H9 (cell line): Measurements from ENCODE around the gene MATN4. TPM values are rescaled to one million over a fixed set of nuclear protein-coding genes. Genes with fewer than 3 reads are reported as not detected.

Experiments used
- DNase-seq: peaks from one replicate; pipeline ENCODE4 v3.0.0-alpha.2; 2017
- H2AFZ ChIP-seq: one replicate; pipeline ENCODE4 v1.6.1; 2013; ENCODE audit warnings: mild to moderate bottlenecking, low read length, control low read depth, moderate library complexity
- H2AK5ac ChIP-seq: 2 replicates; pipeline ENCODE4 v1.6.1; 2013; ENCODE audit warnings: low read length, control low read depth, mixed read lengths; ENCODE audit not compliant: insufficient read length
- H2BK120ac ChIP-seq: one replicate; pipeline ENCODE4 v1.6.1; 2013; ENCODE audit warnings: low read depth, mild to moderate bottlenecking, low read length, control low read depth, inconsistent platforms; ENCODE audit not compliant: poor library complexity, severe bottlenecking
- H2BK12ac ChIP-seq: 2 replicates; pipeline ENCODE4 v1.6.1; 2013; ENCODE audit warnings: low read length, control low read depth, mixed read lengths, low read depth; ENCODE audit not compliant: insufficient read length
- H2BK15ac ChIP-seq: 2 replicates; pipeline ENCODE4 v1.6.1; 2013; ENCODE audit warnings: low read depth, low read length, control low read depth
- H2BK20ac ChIP-seq: one replicate; pipeline ENCODE4 v1.6.1; 2013; ENCODE audit warnings: low read depth, mild to moderate bottlenecking, low read length, control low read depth, inconsistent platforms; ENCODE audit not compliant: poor library complexity, severe bottlenecking
- H2BK5ac ChIP-seq: 2 replicates; pipeline ENCODE4 v1.6.1; 2013; ENCODE audit warnings: low read length, control low read depth, mixed read lengths; ENCODE audit not compliant: insufficient read length
- H3K14ac ChIP-seq: 2 replicates; pipeline ENCODE4 v1.6.1; 2013; ENCODE audit warnings: low read length, control low read depth; ENCODE audit not compliant: insufficient read depth
- H3K18ac ChIP-seq: 2 replicates; pipeline ENCODE4 v1.6.1; 2013; ENCODE audit warnings: low read depth, mild to moderate bottlenecking, mixed read lengths, low read length, control low read depth; ENCODE audit not compliant: insufficient read length
- H3K23ac ChIP-seq: 2 replicates; pipeline ENCODE4 v1.6.1; 2013; ENCODE audit warnings: low read length, control low read depth, mixed read lengths, low read depth; ENCODE audit not compliant: insufficient read length
- H3K23me2 ChIP-seq: 2 replicates; pipeline ENCODE4 v1.6.1; 2013; ENCODE audit warnings: low read depth, mild to moderate bottlenecking, mixed read lengths, low read length, control low read depth; ENCODE audit not compliant: insufficient read length, poor library complexity, severe bottlenecking
- H3K27ac ChIP-seq: 2 replicates; pipeline ENCODE4 v1.5.1; 2013; ENCODE audit warnings: low read length, control low read depth, mixed read lengths, low read depth; ENCODE audit not compliant: insufficient read length
- H3K27me3 ChIP-seq: 2 replicates; pipeline ENCODE4 v1.6.1; 2013; ENCODE audit warnings: low read length, control low read depth, inconsistent platforms; ENCODE audit not compliant: insufficient read depth
- H3K4ac ChIP-seq: 2 replicates; pipeline ENCODE4 v1.6.1; 2013; ENCODE audit warnings: low read depth, mild to moderate bottlenecking, control low read depth, inconsistent platforms, low read length, moderate library complexity
- H3K4me1 ChIP-seq: 2 replicates; pipeline ENCODE4 v1.6.1; 2013; ENCODE audit warnings: low read length, control low read depth, inconsistent platforms; ENCODE audit not compliant: insufficient read depth
- H3K4me2 ChIP-seq: 2 replicates; pipeline ENCODE4 v1.6.1; 2013; ENCODE audit warnings: low read length, control low read depth, mixed read lengths; ENCODE audit not compliant: insufficient read length, insufficient read depth
- H3K56ac ChIP-seq: 2 replicates; pipeline ENCODE4 v1.6.1; 2013; ENCODE audit warnings: low read depth, mild to moderate bottlenecking, mixed read lengths, low read length, control low read depth; ENCODE audit not compliant: insufficient read length
- H3K79me1 ChIP-seq: 2 replicates; pipeline ENCODE4 v1.6.1; 2013; ENCODE audit warnings: low read depth, mild to moderate bottlenecking, moderate library complexity, low read length, control low read depth, inconsistent platforms; ENCODE audit not compliant: insufficient read depth, poor library complexity, severe bottlenecking
- H3K79me2 ChIP-seq: 2 replicates; pipeline ENCODE4 v1.6.1; 2013; ENCODE audit warnings: low read length, control low read depth, inconsistent platforms; ENCODE audit not compliant: insufficient read depth
- H3K9ac ChIP-seq: 2 replicates; pipeline ENCODE4 v1.6.1; 2013; ENCODE audit warnings: low read length, control low read depth, mixed read lengths; ENCODE audit not compliant: insufficient read length; ENCODE audit errors: extremely low read depth
- H3K9me3 ChIP-seq: one replicate; pipeline ENCODE4 v1.6.1; 2013; ENCODE audit warnings: low read depth, low read length, inconsistent platforms; ENCODE audit not compliant: control insufficient read depth
- H3T11ph ChIP-seq: one replicate; pipeline ENCODE4 v1.6.1; 2013; ENCODE audit warnings: mild to moderate bottlenecking, low read length, control low read depth, inconsistent platforms
- H4K20me1 ChIP-seq: one replicate; pipeline ENCODE4 v1.6.1; 2013; ENCODE audit not compliant: control insufficient read depth, insufficient read length, insufficient read depth
- H4K5ac ChIP-seq: 2 replicates; pipeline ENCODE4 v1.6.1; 2013; ENCODE audit warnings: low read depth, mild to moderate bottlenecking, mixed read lengths, low read length, control low read depth; ENCODE audit not compliant: insufficient read length
- H4K8ac ChIP-seq: replicated peaks from 2 replicates; pipeline ENCODE4 v1.6.1; 2013; ENCODE audit warnings: low read length, control low read depth, mixed read lengths, low read depth; ENCODE audit not compliant: insufficient read length
- H4K91ac ChIP-seq: 2 replicates; pipeline ENCODE4 v1.6.1; 2013; ENCODE audit warnings: low read depth, mild to moderate bottlenecking, moderate library complexity, mixed read lengths, low read length, control low read depth; ENCODE audit not compliant: insufficient read length
- H3K27ac Mint-ChIP-seq, 3 experiments: 2 replicates in 2 of 3; 3 replicates in 1 of 3; pipeline ENCODE4 v1.8.0; 2020 to 2021; ENCODE audit warnings: mixed read lengths in 3 of 3, mild to moderate bottlenecking in 1 of 3, moderate library complexity in 1 of 3
- H3K27me3 Mint-ChIP-seq: 2 replicates; pipeline ENCODE4 v1.8.0; 2021; ENCODE audit warnings: low read depth, mild to moderate bottlenecking, moderate library complexity, mixed read lengths
- H3K36me3 Mint-ChIP-seq, 3 experiments: 2 replicates in 2 of 3; 3 replicates in 1 of 3; pipeline ENCODE4 v1.8.0; 2020 to 2021; ENCODE audit warnings: low read depth in 3 of 3, mixed read lengths in 3 of 3; ENCODE audit not compliant: insufficient read depth in 1 of 3
- H3K4me1 Mint-ChIP-seq, 2 experiments: 2 replicates each; pipeline ENCODE4 v1.8.0; 2020; ENCODE audit warnings: mixed read lengths in 2 of 2
- H3K4me3 Mint-ChIP-seq, 2 experiments: 2 replicates in 1 of 2; 3 replicates in 1 of 2; pipeline ENCODE4 v1.8.0; 2020 to 2021; ENCODE audit warnings: mild to moderate bottlenecking in 2 of 2, mixed read lengths in 2 of 2, moderate library complexity in 1 of 2
- H3K9me3 Mint-ChIP-seq, 2 experiments: 2 replicates in 1 of 2; 3 replicates in 1 of 2; pipeline ENCODE4 v1.8.0; 2020; ENCODE audit warnings: mild to moderate bottlenecking in 2 of 2, mixed read lengths in 2 of 2, moderate library complexity in 1 of 2
- CTCF ChIP-seq: fragments of 200-600 bp; sonication (generic); conservative IDR thresholded peaks from 3 replicates; pipeline ENCODE4 v1.8.0; 2021; ENCODE audit warnings: antibody characterized with exemption, mild to moderate bottlenecking
- WGBS: extraction: QIAGEN DNeasy Blood & Tissue Kit; methylation state at CpG from one replicate; pipeline ENCODE4 v1.1.7; 2013; ENCODE audit warnings: missing lambda C conversion rate, low lambda C conversion rate, mixed read lengths; ENCODE audit not compliant: insufficient read length; ENCODE audit errors: extremely low coverage; 5-methylcytosine and 5-hydroxymethylcytosine counted together
- total RNA-seq: library from RNA; stranded (reverse); gene quantifications from 2 replicates; pipeline ENCODE4 v1.2.1, GENCODE V29; 2021

MATN4 gene
- total RNA-seq, 1 experiment from 2014 or later = 0.11 TPM

- H2BK15ac ChIP-seq = no peak overlapping the region
These were observed 47.3 kb upstream of the MATN4 start for GRCh38 chr20:45355209-45356084.

More at GRCh38 chr20:45355209-45356084, 47.3 kb upstream of the MATN4 start:
- WGBS = no CpG with 5 or more reads among the region's 5 CpGs
- no peaks in the 10 kb centered on the region for H3K79me1 ChIP-seq
- Mint-ChIP-seq H3K36me3 (no peaks in the 10 kb centered on the region), H3K27me3 (no peaks in the 10 kb centered on the region), H3K4me3 (no peak overlapping the region), H3K27ac (0 out of 7 replicates have a peak overlapping the region, but pooled peaks of 1 of the 3 experiments have one; percentile 35), H3K4me1 (peaks cover 41 to 49% of the 10 kb centered on the region in 2 experiments), H3K9me3 (no peaks in the 10 kb centered on the region)
- no peaks in the 10 kb centered on the region for H3K79me2 ChIP-seq
- H3K4ac ChIP-seq = no peak overlapping the region
- H3K9ac ChIP-seq = no peak overlapping the region
- no peaks in the 10 kb centered on the region for H3K23me2 ChIP-seq
- H3K4me2 ChIP-seq = no peak overlapping the region
- H3K27ac ChIP-seq = no peak overlapping the region
- H4K20me1 ChIP-seq = no peaks in the 10 kb centered on the region
- no peak overlapping the region for H3K18ac ChIP-seq
- no peak overlapping the region for H2BK20ac ChIP-seq
- H3K27me3 ChIP-seq = no peaks in the 10 kb centered on the region
- no peak overlapping the region for H4K91ac ChIP-seq
- no peak overlapping the region for H3K56ac ChIP-seq
- H2BK5ac ChIP-seq = no peak overlapping the region
- H3K23ac ChIP-seq = no peak overlapping the region
- no peak overlapping the region for H2AFZ ChIP-seq
- H3K14ac ChIP-seq = no peak overlapping the region
- peaks cover 3% of the 10 kb centered on the region; the same call in 1 of the 2 replicates for H3K4me1 ChIP-seq
- H2BK12ac ChIP-seq = no peak overlapping the region
- TF ChIP-seq CTCF = no peak
- H3K9me3 ChIP-seq = no peaks in the 10 kb centered on the region
- H2BK120ac ChIP-seq = no peak overlapping the region
- H3T11ph ChIP-seq = no peak overlapping the region
- DNase-seq = no peak
- H4K8ac ChIP-seq = no peak overlapping the region
- no peak overlapping the region for H4K5ac ChIP-seq
- no peak overlapping the region for H2AK5ac ChIP-seq
